Smooth muscle cell (in vitro differentiated cells): ENCODE data around the gene ARHGEF17. TPM values are rescaled to one million over a fixed set of nuclear protein-coding genes. Genes with fewer than 3 reads are reported as not detected.

Experiments used
- DNase-seq: peaks from one replicate; lab custom pipeline; 2025; ENCODE audit not compliant: unreplicated experiment; lab: John Stamatoyannopoulos, UW
- H2AFZ ChIP-seq: fragments of 200-600 bp; sonication (generic); 2 replicates; pipeline ENCODE4 v1.6.0; 2016; ENCODE audit warnings: antibody characterized with exemption, low read depth, mild to moderate bottlenecking
- H3F3A ChIP-seq: fragments of 200-600 bp; sonication (generic); 2 replicates; pipeline ENCODE4 v1.6.0; 2017; ENCODE audit warnings: antibody characterized with exemption, low read depth
- H3K27ac ChIP-seq: fragments of 200-600 bp; sonication (generic); 2 replicates; pipeline ENCODE4 v1.5.1; 2016; ENCODE audit warnings: low read depth, mild to moderate bottlenecking
- H3K27me3 ChIP-seq: fragments of 200-600 bp; sonication (generic); 2 replicates; pipeline ENCODE4 v1.6.1; 2016; ENCODE audit warnings: low read depth, mild to moderate bottlenecking
- H3K36me3 ChIP-seq: fragments of 200-600 bp; sonication (generic); 2 replicates; pipeline ENCODE4 v1.5.1; 2016; ENCODE audit warnings: low read depth
- H3K4me1 ChIP-seq: fragments of 200-600 bp; sonication (generic); 2 replicates; pipeline ENCODE4 v1.5.1; 2016; ENCODE audit warnings: low read depth
- H3K4me2 ChIP-seq: fragments of 200-600 bp; sonication (generic); 2 replicates; pipeline ENCODE4 v1.6.0; 2016; ENCODE audit warnings: mild to moderate bottlenecking
- H3K4me3 ChIP-seq: fragments of 200-600 bp; sonication (generic); 2 replicates; pipeline ENCODE4 v1.5.1; 2016; ENCODE audit warnings: mild to moderate bottlenecking
- H3K79me2 ChIP-seq: fragments of 200-600 bp; sonication (generic); 2 replicates; pipeline ENCODE4 v1.6.0; 2016; ENCODE audit warnings: low read depth, mild to moderate bottlenecking
- H3K9ac ChIP-seq: fragments of 200-600 bp; sonication (generic); 2 replicates; pipeline ENCODE4 v1.6.0; 2016; ENCODE audit warnings: low read depth
- H3K9me3 ChIP-seq: fragments of 200-600 bp; sonication (generic); replicated peaks from 2 replicates; pipeline ENCODE4 v1.5.1; 2016; ENCODE audit warnings: low read depth
- H4K20me1 ChIP-seq: fragments of 200-600 bp; sonication (generic); 2 replicates; pipeline ENCODE4 v1.6.0; 2016; ENCODE audit warnings: low read depth
- CTCF ChIP-seq: fragments of 200-600 bp; sonication (generic); IDR thresholded peaks from 2 replicates; pipeline ENCODE4 v1.5.1; 2017; ENCODE audit warnings: borderline replicate concordance, mild to moderate bottlenecking, antibody characterized with exemption; ENCODE audit not compliant: insufficient read depth, poor library complexity, severe bottlenecking
- WGBS: methylation state at CpG from one replicate; pipeline ENCODE4 v1.1.7; 2016; ENCODE audit warnings: low lambda C conversion rate; 5-methylcytosine and 5-hydroxymethylcytosine counted together
- polyA plus RNA-seq: library from polyadenylated mRNA; unstranded; fragments of >200 nt; fragmentation: Nextera tagmentation; extraction: Ambion mirVana; gene quantifications from 2 replicates; pipeline ENCODE4 v1.2.1, GENCODE V29; 2016
- total RNA-seq: library from RNA; depleted of rRNA; stranded (reverse); fragments of >200 nt; gene quantifications from 2 replicates; pipeline ENCODE4 v1.2.3, GENCODE V29; 2014

Gene ARHGEF17
- total and polyA plus RNA-seq, 2 experiments from 2014 or later = 18.0 to 27.8 TPM

GRCh38 chr11:73262851-73263495, 45.1 kb upstream of the ARHGEF17 start:
- DNase-seq = no peak
- Histone ChIP-seq H3K4me3 (no peak overlapping the region), H4K20me1 (no peaks in the 10 kb centered on the region), H3K79me2 (no peaks in the 10 kb centered on the region), H3K27me3 (no peaks in the 10 kb centered on the region), H3K9me3 (no peaks in the 10 kb centered on the region), H3K36me3 (no peaks in the 10 kb centered on the region), H3K4me1 (peaks cover 6% of the 10 kb centered on the region), H3K4me2 (no peak overlapping the region), H3K9ac (no peak overlapping the region), H3K27ac (no peak overlapping the region), H3F3A (peaks cover 6% of the 10 kb centered on the region), H2AFZ (no peak overlapping the region)
- 73% methylated on average over 5 of the region's 5 CpGs for WGBS
- TF ChIP-seq CTCF = no peak

GRCh38 chr11:73263640-73264039, 44.4 kb upstream of the ARHGEF17 start:
- Histone ChIP-seq H3K4me1 (no peaks in the 10 kb centered on the region), H3K9me3 (no peaks in the 10 kb centered on the region), H4K20me1 (no peaks in the 10 kb centered on the region), H3K4me2 (no peak overlapping the region), H2AFZ (no peak overlapping the region), H3K79me2 (no peaks in the 10 kb centered on the region), H3K27ac (no peak overlapping the region), H3K36me3 (no peaks in the 10 kb centered on the region), H3K9ac (no peak overlapping the region), H3F3A (peaks cover 6% of the 10 kb centered on the region), H3K4me3 (no peak overlapping the region), H3K27me3 (no peaks in the 10 kb centered on the region)
- no peak for DNase-seq
- WGBS = 85% methylated on average over 2 of the region's 2 CpGs
- no peak for TF ChIP-seq CTCF

- Histone ChIP-seq H3K4me3 (no peak overlapping the region), H3K79me2 (no peaks in the 10 kb centered on the region), H3K4me1 (no peaks in the 10 kb centered on the region), H3F3A (peaks cover 6% of the 10 kb centered on the region), H3K27me3 (no peaks in the 10 kb centered on the region), H3K9me3 (no peaks in the 10 kb centered on the region), H3K9ac (no peak overlapping the region), H3K36me3 (no peaks in the 10 kb centered on the region), H3K4me2 (no peak overlapping the region), H3K27ac (no peak overlapping the region), H4K20me1 (no peaks in the 10 kb centered on the region), H2AFZ (no peak overlapping the region)
- no peak for TF ChIP-seq CTCF
- 71% methylated on average over 4 of the region's 4 CpGs for WGBS
- DNase-seq = no peak
Observed at GRCh38 chr11:73265278-73265810, 42.7 kb upstream of the ARHGEF17 start.
